Erythroblast (primary cell): ENCODE data around the gene XRCC5.

Experiments used
- GATA1 ChIP-seq: IDR thresholded peaks from 2 replicates; pipeline ENCODE4 v1.6.1; 2011; ENCODE audit warnings: low read depth, mild to moderate bottlenecking, control low read depth, low read length, moderate library complexity
- POLR2A ChIP-seq: IDR thresholded peaks from 2 replicates; pipeline ENCODE4 v1.6.1; 2011; ENCODE audit warnings: mild to moderate bottlenecking, low read length

- TF ChIP-seq POLR2A (no peak), GATA1 (no peak)
These were observed 126.3 kb downstream of the XRCC5 start for GRCh38 chr2:216235462-216235861.
